K562 (cell line): ENCODE measurements around the gene DGLUCY. TPM values are rescaled to one million over a fixed set of nuclear protein-coding genes. Genes with fewer than 3 reads are reported as not detected.
A peak's percentile ranks its signal among the peaks of the same experiment; 100 is the strongest.

Source experiments
- ASH1L ChIP-seq: fragments of 450-650 bp; IDR thresholded peaks from 2 replicates; pipeline ENCODE4 v1.6.1; 2018; ENCODE audit warnings: borderline replicate concordance, mild to moderate bottlenecking, low read depth; ENCODE audit not compliant: partially characterized antibody
- BMI1 ChIP-seq: fragments of 150-350 bp; IDR thresholded peaks from 2 replicates; pipeline ENCODE4 v1.6.1; 2014; ENCODE audit warnings: low read length
- BRF1 ChIP-seq: IDR thresholded peaks from 3 replicates; pipeline ENCODE4 v1.6.1; 2011; ENCODE audit warnings: borderline replicate concordance, mild to moderate bottlenecking; ENCODE audit not compliant: insufficient read length; ENCODE audit errors: extremely low read depth
- CBFB ChIP-seq: sonication (generic); formaldehyde crosslinking; IDR thresholded peaks from 2 replicates; pipeline ENCODE4 v1.4.0; 2020; ENCODE audit warnings: mild to moderate bottlenecking, missing genetic modification reagents
- CREM ChIP-seq: IDR thresholded peaks from 2 replicates; pipeline ENCODE4 v1.6.1; 2014; ENCODE audit warnings: antibody characterized with exemption, low read depth
- CTBP1 ChIP-seq: fragments of 450-650 bp; IDR thresholded peaks from 2 replicates; pipeline ENCODE4 v1.6.1; 2016; ENCODE audit warnings: borderline replicate concordance
- CTCF ChIP-seq, 3 experiments: IDR thresholded peaks in 2 of 3; conservative IDR thresholded peaks in 1 of 3; 2 replicates each; pipeline ENCODE4 v1.5.1; 2011 to 2012; ENCODE audit warnings: low read length in 3 of 3, mild to moderate bottlenecking in 3 of 3, control low read depth in 2 of 3, improper control_type of control experiment in 1 of 3, inconsistent platforms in 1 of 3, low read depth in 1 of 3, mixed read lengths in 1 of 3, moderate library complexity in 1 of 3; ENCODE audit not compliant: insufficient read depth in 2 of 3
- DNMT1 ChIP-seq: fragments of 450-650 bp; IDR thresholded peaks from 2 replicates; pipeline ENCODE4 v1.6.1; 2016; ENCODE audit warnings: antibody characterized with exemption, mild to moderate bottlenecking
- FOXM1 ChIP-seq, 2 experiments: fragments of 450-650 bp in 1 of 2; sonication (generic) in 1 of 2; formaldehyde crosslinking in 1 of 2; IDR thresholded peaks; 2 replicates each; pipeline versions ENCODE4 v1.6.1 to v1.9.0; 2017 to 2022; ENCODE audit warnings: low read depth in 2 of 2, mild to moderate bottlenecking in 2 of 2, missing genetic modification reagents in 1 of 2, moderate library complexity in 1 of 2
- FOXP1 ChIP-seq: sonication (generic); formaldehyde crosslinking; IDR thresholded peaks from 2 replicates; pipeline ENCODE4 v1.8.0; 2022; ENCODE audit warnings: mild to moderate bottlenecking, missing genetic modification reagents
- KLF1 ChIP-seq: fragments of 450-650 bp; IDR thresholded peaks from 2 replicates; pipeline ENCODE4 v1.6.1; 2016; ENCODE audit warnings: missing genetic modification characterization, missing compliant biosample characterization
- MTA1 ChIP-seq: fragments of 450-650 bp; IDR thresholded peaks from 2 replicates; pipeline ENCODE4 v1.6.1; 2017; ENCODE audit warnings: borderline replicate concordance
- PTTG1 ChIP-seq: fragments of 450-650 bp; IDR thresholded peaks from 2 replicates; pipeline ENCODE4 v1.6.1; 2016; ENCODE audit warnings: low read depth, mild to moderate bottlenecking, missing genetic modification characterization, missing compliant biosample characterization
- TBL1XR1 ChIP-seq, 2 experiments: IDR thresholded peaks; 2 replicates each; pipeline ENCODE4 v1.6.1; 2012; ENCODE audit warnings: improper control_type of control experiment in 2 of 2, low read length in 2 of 2, mild to moderate bottlenecking in 1 of 2
- TBP ChIP-seq: optimal IDR thresholded peaks from 2 replicates; pipeline ENCODE3; 2011; ENCODE audit warnings: low read depth, low read length, improper control_type of control experiment
- ZBTB2 ChIP-seq: fragments of 450-650 bp; IDR thresholded peaks from 2 replicates; pipeline ENCODE4 v1.6.1; 2016; ENCODE audit warnings: antibody characterized with exemption
- ZC3H11A ChIP-seq: IDR thresholded peaks from 2 replicates; pipeline ENCODE4 v1.6.1; 2012; ENCODE audit warnings: low read depth, low read length, improper control_type of control experiment
- ZNF175 ChIP-seq: fragments of 200-800 bp; sonication (Bioruptor generic); IDR thresholded peaks from 2 replicates; pipeline ENCODE4 v1.6.1; 2016; ENCODE audit warnings: low read depth, mild to moderate bottlenecking, missing genetic modification characterization, missing compliant biosample characterization
- ZNF197 ChIP-seq: fragments of 200-800 bp; sonication (Bioruptor generic); IDR thresholded peaks from 2 replicates; pipeline ENCODE4 v1.6.1; 2016; ENCODE audit warnings: low read depth, missing genetic modification characterization, missing compliant biosample characterization
- ZNF436 ChIP-seq: fragments of 250-450, 450-650 bp; sonication (Bioruptor Pico); formaldehyde crosslinking; IDR thresholded peaks from 2 replicates; pipeline ENCODE4 v1.7.0; 2020; ENCODE audit warnings: mild to moderate bottlenecking
- ZNF511 ChIP-seq: sonication (generic); formaldehyde crosslinking; IDR thresholded peaks from 2 replicates; pipeline ENCODE4 v1.8.0; 2022; ENCODE audit warnings: mild to moderate bottlenecking, missing genetic modification reagents
- ZNF644 ChIP-seq: fragments of 200-800 bp; sonication (Bioruptor generic); IDR thresholded peaks from 2 replicates; pipeline ENCODE4 v1.6.1; 2016; ENCODE audit warnings: low read depth, missing genetic modification characterization, missing compliant biosample characterization
- ZNF76 ChIP-seq: fragments of 250-450 bp; sonication (Bioruptor Pico); IDR thresholded peaks from 2 replicates; pipeline ENCODE4 v1.4.0; 2020; ENCODE audit warnings: mild to moderate bottlenecking, moderate library complexity, borderline replicate concordance
- ZNF766 ChIP-seq: fragments of 200-800 bp; sonication (Bioruptor generic); conservative IDR thresholded peaks from 2 replicates; pipeline ENCODE4 v1.6.1; 2016; ENCODE audit warnings: missing genetic modification characterization, missing compliant biosample characterization
- polyA plus RNA-seq, 8 experiments: library from polyadenylated mRNA; depleted of rRNA in 4 of 8; stranded (reverse) in 5 of 8; unstranded in 3 of 8; fragments of >200 nt; fragmentation: Nextera tagmentation in 2 of 8; fragmentation: Illumina TruSeq in 1 of 8; extraction: Ambion mirVana in 2 of 8; extraction: Trizol in 1 of 8; gene quantifications; 2 replicates each; pipeline versions ENCODE4 v1.2.1 to v1.2.3, GENCODE V29; 2011 to 2014; ENCODE audit warnings: inconsistent platforms in 1 of 8, missing spikeins in 1 of 8
- total RNA-seq, 7 experiments: library from RNA; depleted of rRNA in 6 of 7; stranded (reverse); fragments of >200 nt in 6 of 7; fragmentation: Illumina TruSeq in 2 of 7; extraction: Trizol in 2 of 7; gene quantifications; 2 replicates each; pipeline versions ENCODE4 v1.2.1 to v1.2.3, GENCODE V29; 2011 to 2021; ENCODE audit warnings: low replicate concordance in 1 of 7

DGLUCY gene
- total and polyA plus RNA-seq, 9 of the 15 experiments (the other 6 are each of a cell fraction or from before 2014, with no cell fraction given), result 9.9 to 28.4 (median 21.0) TPM

- TF ChIP-seq ZNF436 (CRISPR knock-in tag) (no peak), KLF1 (tag) (peak; percentile 73; the same call in 1 of the 2 replicates), ZNF644 (tag) (no peak), ZBTB2 (no peak), ZNF766 (CRISPR knock-in tag) (peak; percentile 40; the same call in 1 of the 2 replicates), CTBP1 (peak; percentile 86; the same call in 1 of the 2 replicates), PTTG1 (tag) (no peak), DNMT1 (no peak), TBL1XR1 (IDR thresholded peaks at IDR 0.05; ENCODE audit: low read length in 2 of 2) (peak in 1 of 2 experiments; percentile 79; a peak in 1 of 4 replicates), ASH1L (no peak), ZNF76 (CRISPR knock-in tag) (no peak), CBFB (CRISPR knock-in tag) (0 out of 2 replicates have a peak, but pooled peaks have one; percentile 40), FOXM1 (IDR thresholded peaks at IDR 0.05; ENCODE audit: low read depth) (peak; percentile 35; the same call in 1 of the 2 replicates), FOXM1 (CRISPR knock-in tag; IDR thresholded peaks at IDR 0.05; ENCODE audit: low read depth) (no peak), TBP (peak; percentile 14), FOXP1 (no peak), CREM (peak; percentile 51), ZNF511 (CRISPR knock-in tag) (no peak), CTCF (IDR thresholded peaks at IDR 0.05 in 2 of 3, conservative IDR thresholded peaks at IDR 0.05 in 1 of 3; ENCODE audit: insufficient read depth in 2 of 3, low read depth in 1 of 3, low read length in 3 of 3) (no peak), BMI1 (no peak), ZC3H11A (no peak), ZNF175 (CRISPR knock-in tag) (peak; percentile 70), BRF1 (no peak), ZNF197 (CRISPR knock-in tag) (peak; percentile 36; the same call in 1 of the 2 replicates), MTA1 (no peak)
These were observed 88.5 kb downstream of the DGLUCY start (continued) for GRCh38 chr14:91202234-91202974.
